Kidney (tissue), 14 donors: Measurements from ENCODE around the gene SCN2A. TPM values are rescaled to one million over a fixed set of nuclear protein-coding genes. Genes with fewer than 3 reads are reported as not detected.

Experiments
- DNase-seq, 5 donors: peaks; one replicate each; pipeline ENCODE4 v3.0.0-alpha.2; 2013 to 2020
- FAIRE-seq: peaks from 2 replicates; lab custom pipeline; 2012; peaks lifted over from hg19 to GRCh38; lab: Jason Lieb, UNC
- H3K27ac ChIP-seq, 2 donors: one replicate each; pipeline ENCODE4 v1.7.0; 2013; ENCODE audit warnings: low read depth in 2 of 2, low read length in 2 of 2, inconsistent platforms in 1 of 2
- H3K27me3 ChIP-seq: one replicate; pipeline ENCODE4 v1.7.1; 2013; ENCODE audit warnings: low read length, inconsistent platforms; ENCODE audit not compliant: control insufficient read depth, insufficient read depth
- H3K36me3 ChIP-seq, 3 donors: one replicate each; pipeline versions ENCODE4 v1.7.0 to v1.7.1; 2013; ENCODE audit warnings: low read length in 3 of 3, control low read depth in 1 of 3, inconsistent platforms in 1 of 3; ENCODE audit not compliant: insufficient read depth in 3 of 3, control insufficient read depth in 2 of 3
- H3K4me1 ChIP-seq, 3 donors: one replicate each; pipeline versions ENCODE4 v1.7.0 to v1.7.1; 2013; ENCODE audit warnings: low read length in 3 of 3, inconsistent platforms in 1 of 3, low read depth in 1 of 3; ENCODE audit not compliant: control insufficient read depth in 2 of 3, insufficient read depth in 2 of 3
- H3K4me3 ChIP-seq, 3 donors: one replicate each; pipeline versions ENCODE4 v1.7.0 to v1.8.1; 2013; ENCODE audit warnings: low read length in 3 of 3, control low read depth in 1 of 3, inconsistent platforms in 1 of 3
- H3K9ac ChIP-seq, 3 donors: one replicate each; pipeline versions ENCODE4 v1.7.0 to v1.7.1; 2013; ENCODE audit warnings: low read length in 3 of 3, control low read depth in 1 of 3, inconsistent platforms in 1 of 3
- H3K9me3 ChIP-seq, 3 donors: one replicate each; pipeline versions ENCODE4 v1.7.0 to v1.7.1; 2013; ENCODE audit warnings: low read length in 3 of 3, control low read depth in 1 of 3, inconsistent platforms in 1 of 3; ENCODE audit not compliant: control insufficient read depth in 2 of 3, insufficient read depth in 1 of 3
- CTCF ChIP-seq: IDR thresholded peaks from 3 replicates; pipeline ENCODE4 v1.5.1; 2012; ENCODE audit warnings: mild to moderate bottlenecking, moderate library complexity, borderline replicate concordance; ENCODE audit not compliant: insufficient read depth; ENCODE audit errors: extremely low read depth
- intact Hi-C: fragments of 100-400 bp; cut with DNase I; formaldehyde crosslinking; loops from one replicate; pipeline ENCODE4 v1.11.1; 2022
- polyA plus RNA-seq: library from polyadenylated mRNA; stranded (reverse); fragments of 350-450 nt; fragmentation: Illumina TruSeq; extraction: RNeasy Lipid Tissue Mini Kit (QIAGEN cat#74804); gene quantifications from one replicate; pipeline ENCODE4 v1.2.3, GENCODE V29; 2014; ENCODE audit warnings: low read depth, low replicate concordance; ENCODE audit not compliant: insufficient read depth
- total RNA-seq: library from RNA; stranded (reverse); fragmentation: NEBNext Ultra II Directional; extraction: Animal tissue kit (Norgen Biotek cat#: 25700); gene quantifications from one replicate; pipeline ENCODE4 v1.2.1, GENCODE V29; 2021
- donor health status: control.
- donor health status: control.
- donor health status: control.
- donor health status: control.
- donor health status: control.
- donor health status: DM: yes; HTN: yes; CAD: no.
- donor health status: Normal renal cell carcinoma (clear cell type).

Gene SCN2A
- total and polyA plus RNA-seq, 2 donors from 2014 or later = 2.7 to 9.9 TPM

DNA sequence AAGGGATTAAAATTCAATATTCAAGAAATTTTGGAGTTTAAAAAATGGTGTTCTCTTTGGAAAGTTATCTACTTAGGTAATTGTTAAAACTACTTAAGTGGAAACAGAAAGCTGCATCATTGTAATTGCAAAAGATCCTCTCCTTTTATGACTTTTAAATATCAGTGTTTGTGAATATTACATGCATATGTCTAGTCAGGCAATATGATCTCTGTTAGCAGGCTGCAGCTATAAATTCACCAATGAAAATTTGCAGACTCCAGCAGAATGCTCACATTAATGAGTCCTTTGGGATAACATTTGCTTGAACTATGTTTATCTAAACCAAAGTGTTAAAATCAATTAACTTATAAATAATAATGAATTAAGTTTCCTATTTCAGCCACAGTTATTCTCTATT is 171.1 kb downstream of the SCN2A start:
- no peak for TF ChIP-seq CTCF
- H3K4me1 ChIP-seq = no peaks in the 10 kb centered on the region
- DNase-seq = peak in 1 of 5 donors; percentile 12
- no peak overlapping the region for H3K27ac ChIP-seq
- no peaks in the 10 kb centered on the region for H3K27me3 ChIP-seq
- no peak overlapping the region for H3K4me3 ChIP-seq
- intact Hi-C loops = no loop called here
- no peaks in the 10 kb centered on the region for H3K9me3 ChIP-seq
- no peak overlapping the region for H3K9ac ChIP-seq
- H3K36me3 ChIP-seq = no peaks in the 10 kb centered on the region
- FAIRE-seq = no peak

DNA sequence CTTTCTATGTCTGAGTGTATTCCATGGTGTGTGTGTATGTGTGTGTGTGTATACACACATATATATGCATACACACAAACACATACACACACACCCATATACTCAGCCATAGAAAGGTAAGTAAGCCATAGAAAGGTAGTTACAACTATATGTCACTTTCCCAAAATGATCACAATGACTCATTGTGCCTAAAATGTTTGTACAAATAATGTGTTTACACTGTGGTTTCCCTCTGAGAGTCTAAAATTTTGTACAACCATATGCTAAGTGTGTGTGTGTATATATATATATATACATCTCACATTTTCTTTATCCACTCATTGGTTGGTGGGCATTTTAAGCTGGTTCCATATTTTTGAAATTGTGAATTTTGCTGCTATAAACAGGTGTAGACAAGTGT is 175.0 kb downstream of the SCN2A start:
- Histone ChIP-seq H3K27me3 (no peaks in the 10 kb centered on the region), H3K9me3 (no peaks in the 10 kb centered on the region), H3K27ac (no peak overlapping the region), H3K4me3 (no peak overlapping the region), H3K4me1 (no peaks in the 10 kb centered on the region), H3K36me3 (no peaks in the 10 kb centered on the region), H3K9ac (no peak overlapping the region)
- no peak for TF ChIP-seq CTCF
- intact Hi-C loops = no loop called here
- DNase-seq (no peak), FAIRE-seq (no peak)

- Histone ChIP-seq H3K9ac (no peak overlapping the region), H3K27me3 (no peaks in the 10 kb centered on the region), H3K4me3 (no peak overlapping the region), H3K27ac (no peak overlapping the region), H3K36me3 (no peaks in the 10 kb centered on the region), H3K4me1 (no peaks in the 10 kb centered on the region), H3K9me3 (no peaks in the 10 kb centered on the region)
- TF ChIP-seq CTCF = no peak
- intact Hi-C loops = no loop called here
- FAIRE-seq = no peak
- no peak for DNase-seq
These were observed 177.8 kb downstream of the SCN2A start for GRCh38 chr2:165417009-165417408.

- H3K9me3 ChIP-seq = no peaks in the 10 kb centered on the region
- DNase-seq = no peak
- H3K36me3 ChIP-seq = no peaks in the 10 kb centered on the region
- TF ChIP-seq CTCF = no peak
- no peak overlapping the region for H3K9ac ChIP-seq
- intact Hi-C loops = no loop called here
- no peak overlapping the region for H3K4me3 ChIP-seq
- H3K27me3 ChIP-seq = no peaks in the 10 kb centered on the region
- H3K4me1 ChIP-seq = no peaks in the 10 kb centered on the region
- no peak for FAIRE-seq
- H3K27ac ChIP-seq = no peak overlapping the region
These were observed 181.0 kb downstream of the SCN2A start for GRCh38 chr2:165420231-165420630.
